Stimulated activated naive B cell treated with anti-CD40 and anti-IgM and Interleukin-4, amounts not matched to agents 10 μg/mL and 1 μg/mL and 100 μg/mL, for 72 hours (primary cell): Measurements from ENCODE around the gene HLTF.
A peak's percentile ranks its signal among the peaks of the same experiment; 100 is the strongest.

Source experiments
- ATAC-seq, 2 donors: fragments of 150-1000 bp; cut with Tn5 transposase; replicated peaks; 2 replicates each; pipeline ENCODE4 v1.10.0; 2021; ENCODE audit warnings: moderate library complexity in 1 of 2
- DNase-seq: peaks from one replicate; pipeline ENCODE4 v3.0.0; 2021
- H3K27ac Mint-ChIP-seq: one replicate; pipeline ENCODE4 v1.8.0; 2022; ENCODE audit warnings: mild to moderate bottlenecking, mixed read lengths
- H3K27me3 Mint-ChIP-seq, 2 donors: one replicate each; pipeline ENCODE4 v1.8.0; 2022; ENCODE audit warnings: mixed read lengths in 2 of 2
- H3K36me3 Mint-ChIP-seq, 2 donors: one replicate each; pipeline ENCODE4 v1.8.0; 2022; ENCODE audit warnings: mixed read lengths in 2 of 2, mild to moderate bottlenecking in 1 of 2
- H3K4me1 Mint-ChIP-seq, 2 donors: one replicate each; pipeline ENCODE4 v1.8.0; 2022; ENCODE audit warnings: mixed read lengths in 2 of 2, mild to moderate bottlenecking in 1 of 2
- H3K4me3 Mint-ChIP-seq, 2 donors: one replicate each; pipeline ENCODE4 v1.8.0; 2022; ENCODE audit warnings: mild to moderate bottlenecking in 2 of 2, mixed read lengths in 2 of 2, moderate library complexity in 1 of 2
- H3K9me3 Mint-ChIP-seq, 2 donors: one replicate each; pipeline ENCODE4 v1.8.0; 2022; ENCODE audit warnings: mixed read lengths in 2 of 2, mild to moderate bottlenecking in 1 of 2

The HLTF gene, protein sequence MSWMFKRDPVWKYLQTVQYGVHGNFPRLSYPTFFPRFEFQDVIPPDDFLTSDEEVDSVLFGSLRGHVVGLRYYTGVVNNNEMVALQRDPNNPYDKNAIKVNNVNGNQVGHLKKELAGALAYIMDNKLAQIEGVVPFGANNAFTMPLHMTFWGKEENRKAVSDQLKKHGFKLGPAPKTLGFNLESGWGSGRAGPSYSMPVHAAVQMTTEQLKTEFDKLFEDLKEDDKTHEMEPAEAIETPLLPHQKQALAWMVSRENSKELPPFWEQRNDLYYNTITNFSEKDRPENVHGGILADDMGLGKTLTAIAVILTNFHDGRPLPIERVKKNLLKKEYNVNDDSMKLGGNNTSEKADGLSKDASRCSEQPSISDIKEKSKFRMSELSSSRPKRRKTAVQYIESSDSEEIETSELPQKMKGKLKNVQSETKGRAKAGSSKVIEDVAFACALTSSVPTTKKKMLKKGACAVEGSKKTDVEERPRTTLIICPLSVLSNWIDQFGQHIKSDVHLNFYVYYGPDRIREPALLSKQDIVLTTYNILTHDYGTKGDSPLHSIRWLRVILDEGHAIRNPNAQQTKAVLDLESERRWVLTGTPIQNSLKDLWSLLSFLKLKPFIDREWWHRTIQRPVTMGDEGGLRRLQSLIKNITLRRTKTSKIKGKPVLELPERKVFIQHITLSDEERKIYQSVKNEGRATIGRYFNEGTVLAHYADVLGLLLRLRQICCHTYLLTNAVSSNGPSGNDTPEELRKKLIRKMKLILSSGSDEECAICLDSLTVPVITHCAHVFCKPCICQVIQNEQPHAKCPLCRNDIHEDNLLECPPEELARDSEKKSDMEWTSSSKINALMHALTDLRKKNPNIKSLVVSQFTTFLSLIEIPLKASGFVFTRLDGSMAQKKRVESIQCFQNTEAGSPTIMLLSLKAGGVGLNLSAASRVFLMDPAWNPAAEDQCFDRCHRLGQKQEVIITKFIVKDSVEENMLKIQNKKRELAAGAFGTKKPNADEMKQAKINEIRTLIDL

DNA sequence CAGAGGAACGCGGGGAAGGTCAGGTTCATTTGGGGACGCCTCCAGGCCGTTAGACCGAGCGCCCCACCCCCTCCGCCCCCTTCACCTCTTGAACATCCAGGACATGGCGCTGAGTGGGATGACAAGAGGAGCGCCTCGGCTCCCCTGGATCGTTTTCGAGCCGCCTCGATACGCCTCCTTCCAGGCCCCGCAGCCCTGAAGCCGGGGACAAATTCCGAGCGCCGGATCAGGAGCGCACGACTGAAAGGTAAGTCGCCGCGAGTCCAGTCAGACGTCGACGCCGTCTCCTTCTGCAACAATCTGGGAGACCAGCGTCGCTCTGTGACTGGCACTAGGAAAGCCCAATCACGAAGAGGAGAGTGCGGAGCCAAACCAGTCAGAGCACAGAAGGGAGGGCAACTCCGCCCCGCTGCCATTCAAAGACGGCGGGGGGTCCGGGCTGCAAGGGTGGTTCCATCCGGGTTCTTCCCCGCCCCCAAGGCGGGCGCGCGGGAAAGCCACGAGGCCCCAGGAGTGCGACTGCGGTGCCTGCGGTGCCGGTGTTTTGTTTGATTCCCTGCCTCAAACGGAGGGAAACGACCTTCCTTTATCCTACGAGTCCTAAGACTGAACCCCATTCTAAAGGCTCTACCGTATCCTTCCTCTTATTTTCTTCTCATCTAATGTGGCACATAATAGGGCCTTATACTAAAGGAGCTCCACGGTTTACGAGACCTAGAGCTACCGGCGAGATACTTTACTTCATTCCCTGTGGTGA is at the start of gene HLTF:
Gene HLTF (minus strand): TSS at position 302 of the 757 bp plus-strand sequence. CDS start 197 bp downstream, at position 105.
- peaks cover 15 to 30% of the 10 kb centered on the region in 2 donors for H3K4me1 Mint-ChIP-seq
- ATAC-seq (peak; percentile 99), DNase-seq (peak; percentile 91)
- H3K4me3 Mint-ChIP-seq: peak within 1 kb of the TSS; percentile 93 to 98
- no peaks in the 10 kb centered on the region for H3K27me3 Mint-ChIP-seq
- H3K27ac Mint-ChIP-seq: peak within 1 kb of the TSS; percentile 89
- peaks cover 4 to 5% of the 10 kb centered on the region in 2 donors for H3K36me3 Mint-ChIP-seq
- no peaks in the 10 kb centered on the region for H3K9me3 Mint-ChIP-seq

DNA sequence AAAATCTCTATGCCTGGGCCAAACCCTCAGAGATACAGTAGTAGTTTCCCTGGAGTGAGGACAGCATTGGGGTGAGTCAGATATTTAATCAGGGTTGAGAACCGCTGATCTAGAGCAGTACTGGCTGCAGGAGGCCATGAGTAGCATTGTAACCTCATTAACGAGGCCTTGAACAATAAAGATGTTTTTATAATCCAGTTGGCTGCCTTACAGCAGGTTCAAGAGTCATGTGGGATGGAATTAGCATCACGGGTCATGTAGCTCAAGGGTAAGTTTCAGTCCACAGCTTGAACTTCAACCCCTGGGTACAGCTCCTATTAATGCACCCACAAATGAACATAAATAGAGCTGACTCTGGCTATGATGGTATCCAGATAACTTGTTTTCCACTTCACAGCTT is 48.2 kb upstream of the HLTF start:
- no peak overlapping the region for H3K4me3 Mint-ChIP-seq
- H3K27me3 Mint-ChIP-seq: no peaks in the 10 kb centered on the region
- H3K4me1 Mint-ChIP-seq: peaks cover 35 to 68% of the 10 kb centered on the region in 2 donors
- no peak for ATAC-seq
- no peak for DNase-seq
- H3K36me3 Mint-ChIP-seq: peaks cover 20 to 30% of the 10 kb centered on the region in 2 donors
- H3K27ac Mint-ChIP-seq: no peak overlapping the region
- no peaks in the 10 kb centered on the region for H3K9me3 Mint-ChIP-seq

DNA sequence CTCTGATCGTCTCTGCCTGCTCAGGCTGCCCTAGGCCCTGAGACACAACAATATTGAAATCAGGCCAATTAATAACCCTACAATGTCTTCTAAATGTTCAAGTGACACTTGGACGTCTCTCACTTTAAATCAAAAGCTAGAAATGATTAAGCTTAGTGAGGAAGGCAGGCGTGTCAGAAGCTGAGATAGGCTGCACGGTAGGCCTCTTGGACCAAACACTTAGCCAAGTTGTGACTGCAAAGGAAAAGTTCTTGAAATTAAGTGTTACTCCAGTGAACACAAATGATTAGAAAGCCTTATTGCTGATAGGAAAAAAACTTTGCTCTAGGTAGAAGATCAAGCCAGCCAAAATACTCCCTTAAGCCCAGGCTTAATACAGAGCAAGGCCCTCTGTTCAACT is 45.3 kb upstream of the HLTF start:
- no peak for DNase-seq
- Mint-ChIP-seq H3K27me3 (no peaks in the 10 kb centered on the region), H3K4me3 (peak overlapping the region; percentile 71 to 96), H3K27ac (no peak overlapping the region), H3K36me3 (peaks cover 20 to 30% of the 10 kb centered on the region in 2 donors), H3K4me1 (peaks cover 38 to 61% of the 10 kb centered on the region in 2 donors), H3K9me3 (no peaks in the 10 kb centered on the region)
- no peak for ATAC-seq

DNA sequence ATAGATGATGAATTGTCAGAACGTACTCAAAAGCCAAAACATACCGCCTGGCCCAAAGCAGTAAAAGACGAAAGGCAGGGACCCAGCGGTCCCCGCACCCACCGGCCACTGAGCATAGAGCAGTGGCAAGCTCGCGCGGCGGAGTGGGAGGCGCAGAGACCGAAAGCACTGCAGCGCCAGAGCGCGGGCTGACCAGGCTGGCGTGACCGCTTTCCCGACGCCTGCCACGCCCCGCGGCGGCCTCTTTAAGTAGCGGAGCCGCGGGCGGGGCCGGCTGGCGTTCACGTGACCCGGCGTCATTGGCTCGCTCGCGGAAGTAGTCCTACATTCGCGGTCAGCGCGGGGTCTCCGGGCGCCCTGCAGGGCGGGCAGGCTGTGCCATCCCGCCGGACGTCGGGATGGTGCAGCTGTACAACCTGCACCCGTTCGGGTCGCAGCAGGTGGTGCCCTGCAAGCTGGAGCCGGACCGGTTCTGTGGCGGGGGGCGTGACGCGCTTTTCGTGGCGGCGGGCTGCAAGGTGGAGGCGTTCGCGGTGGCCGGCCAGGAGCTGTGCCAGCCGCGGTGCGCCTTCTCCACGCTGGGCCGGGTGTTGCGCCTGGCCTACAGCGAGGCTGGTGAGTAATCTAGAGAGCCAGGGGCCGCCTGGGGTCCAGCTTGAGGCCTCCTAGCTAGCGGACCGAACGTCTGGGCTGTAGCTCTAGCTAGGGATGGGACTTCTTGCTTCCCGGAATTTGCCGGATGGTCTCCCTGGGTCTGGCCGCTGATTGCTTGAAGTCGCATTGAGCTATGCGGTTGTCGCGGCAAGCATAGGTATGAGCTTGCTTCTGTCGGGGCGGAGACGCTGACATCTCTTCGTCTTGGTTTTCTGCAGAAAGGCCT is 43.2 kb upstream of the HLTF start, which contains the start of gene HPS3:
Gene HPS3 (plus strand): TSS at position 313 of the 880 bp plus-strand sequence. CDS start 86 bp downstream, at position 399.
- DNase-seq: peak; percentile 84
- H3K36me3 Mint-ChIP-seq: peaks cover 11 to 15% of the 10 kb centered on the region in 2 donors
- peak within 1 kb of the TSS; percentile 81 for H3K27ac Mint-ChIP-seq
- peaks cover 0 to 5% of the 10 kb centered on the region in 2 donors for H3K27me3 Mint-ChIP-seq
- no peaks in the 10 kb centered on the region for H3K9me3 Mint-ChIP-seq
- ATAC-seq: peak; percentile 92 to 95
- peaks cover 34 to 44% of the 10 kb centered on the region in 2 donors for H3K4me1 Mint-ChIP-seq
- peak within 1 kb of the TSS; percentile 88 to 96 for H3K4me3 Mint-ChIP-seq

DNA sequence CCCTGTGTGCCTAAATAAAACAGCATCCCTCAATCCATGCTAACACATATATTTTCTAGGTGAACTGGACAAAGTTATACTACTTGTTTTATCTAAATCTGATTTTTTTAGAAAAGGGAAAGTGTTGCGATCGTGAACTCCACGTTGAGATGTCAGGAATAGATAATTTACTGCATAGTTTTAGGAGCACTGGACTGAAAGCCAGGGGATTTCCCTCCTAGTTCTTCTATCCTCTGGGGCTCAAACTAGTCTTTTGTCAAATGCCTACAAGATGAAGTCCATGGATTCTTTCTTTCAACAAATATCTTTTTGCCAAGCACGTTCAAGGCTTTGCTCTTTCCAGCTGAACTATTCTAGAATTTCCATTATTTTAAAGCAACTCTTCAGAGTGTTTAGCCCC is 42.5 kb upstream of the HLTF start:
- Mint-ChIP-seq H3K4me3 (peak overlapping the region; percentile 88 to 96), H3K27me3 (peaks cover 5 to 9% of the 10 kb centered on the region in 2 donors), H3K36me3 (peaks cover 9 to 11% of the 10 kb centered on the region in 2 donors), H3K4me1 (peaks cover 28 to 37% of the 10 kb centered on the region in 2 donors), H3K9me3 (no peaks in the 10 kb centered on the region), H3K27ac (peak overlapping the region; percentile 81)
- no peak for DNase-seq
- peak; percentile 19 to 24 for ATAC-seq

DNA sequence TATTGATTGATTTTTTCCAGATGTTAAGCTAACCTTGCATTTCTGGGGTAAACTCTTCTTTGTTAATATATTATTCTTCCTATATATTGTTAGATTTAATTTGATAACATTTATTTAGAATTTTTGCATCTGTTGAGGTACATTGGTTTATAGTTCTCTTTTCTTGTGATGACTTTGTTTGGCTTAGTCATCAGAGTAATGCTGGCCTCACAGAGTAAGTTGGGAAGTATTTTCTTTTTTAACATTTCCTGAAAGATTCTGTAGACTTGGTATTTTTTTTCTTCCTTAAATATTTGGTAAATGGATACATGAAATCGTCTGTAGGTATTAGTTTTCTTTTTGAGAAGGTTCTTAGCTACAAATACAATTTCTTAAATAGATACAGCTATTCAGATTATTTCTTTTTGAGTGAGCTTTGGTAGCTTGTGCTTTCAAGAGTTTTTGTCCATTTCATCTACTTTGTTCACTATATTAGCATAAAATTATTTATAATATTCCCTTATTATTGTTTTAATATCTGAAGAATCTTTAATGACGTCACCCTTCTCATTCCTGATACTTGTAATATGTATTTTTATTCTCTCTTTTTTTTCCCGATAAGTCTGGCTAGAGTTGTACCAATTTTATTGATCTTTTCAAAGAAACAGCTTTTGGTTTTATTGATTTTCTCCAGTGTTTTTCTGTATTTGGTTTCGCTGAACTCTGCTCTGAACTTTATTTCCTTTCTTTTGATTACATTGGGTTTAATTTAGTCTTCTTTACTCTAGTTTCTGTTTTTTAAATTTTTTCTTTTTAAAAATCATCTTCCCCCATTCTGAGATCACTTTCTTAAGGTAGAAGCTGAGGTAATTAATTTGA is 36.6 kb upstream of the HLTF start:
- Mint-ChIP-seq H3K27me3 (peaks cover 5 to 9% of the 10 kb centered on the region in 2 donors), H3K4me1 (peaks cover 5 to 6% of the 10 kb centered on the region in 2 donors), H3K36me3 (no peaks in the 10 kb centered on the region), H3K4me3 (no peak overlapping the region), H3K27ac (no peak overlapping the region), H3K9me3 (no peaks in the 10 kb centered on the region)
- ATAC-seq (no peak), DNase-seq (no peak)

DNA sequence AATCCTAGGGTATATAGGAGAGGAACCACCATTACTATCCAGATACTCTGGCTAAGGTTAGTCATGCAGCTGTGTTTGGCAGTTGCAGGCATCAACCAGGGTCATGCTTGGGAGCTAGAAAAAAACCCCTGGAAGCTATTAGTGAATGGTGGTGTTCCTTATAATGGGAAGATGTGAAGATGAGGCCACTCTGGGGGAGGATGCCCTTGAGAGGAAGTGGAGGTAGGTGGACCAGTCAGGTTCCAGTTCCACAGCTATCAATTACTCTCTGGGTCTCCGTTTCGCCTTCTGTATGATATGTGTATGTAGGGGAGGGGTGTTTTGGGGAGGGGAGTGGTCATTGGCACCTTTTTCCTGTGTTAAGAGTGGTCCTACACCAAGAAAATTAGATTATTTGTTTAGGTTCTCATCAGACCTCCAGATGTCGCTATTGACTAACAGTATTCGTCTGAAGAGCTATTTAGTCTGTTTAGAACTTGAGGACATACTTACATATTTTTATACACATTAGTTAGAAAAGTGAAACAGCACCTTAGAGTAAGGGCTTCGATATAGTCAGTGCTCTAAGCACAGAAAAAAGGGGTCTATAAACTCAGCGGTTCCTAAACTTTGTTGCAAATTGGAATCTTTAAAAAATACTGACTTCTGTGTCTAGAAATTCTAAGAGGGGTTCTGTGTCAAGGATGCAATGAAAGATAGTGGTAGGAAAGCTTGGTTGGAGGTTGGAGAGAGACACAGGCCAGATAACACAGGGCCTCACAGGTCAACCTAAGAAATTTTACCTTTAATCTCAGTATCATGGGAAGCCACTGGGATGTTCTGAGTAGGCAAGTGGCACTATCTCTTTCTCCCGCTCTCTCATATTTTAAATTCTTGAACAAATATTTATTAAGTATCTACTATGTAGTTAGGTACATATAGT is 34.0 kb upstream of the HLTF start:
- no peak overlapping the region for H3K27ac Mint-ChIP-seq
- no peak overlapping the region for H3K4me3 Mint-ChIP-seq
- H3K27me3 Mint-ChIP-seq: peaks cover 3 to 5% of the 10 kb centered on the region in 2 donors
- ATAC-seq (peak; percentile 82 to 87), DNase-seq (no peak)
- peaks cover 4 to 5% of the 10 kb centered on the region in 2 donors for H3K4me1 Mint-ChIP-seq
- no peaks in the 10 kb centered on the region for H3K36me3 Mint-ChIP-seq
- H3K9me3 Mint-ChIP-seq: no peaks in the 10 kb centered on the region

DNA sequence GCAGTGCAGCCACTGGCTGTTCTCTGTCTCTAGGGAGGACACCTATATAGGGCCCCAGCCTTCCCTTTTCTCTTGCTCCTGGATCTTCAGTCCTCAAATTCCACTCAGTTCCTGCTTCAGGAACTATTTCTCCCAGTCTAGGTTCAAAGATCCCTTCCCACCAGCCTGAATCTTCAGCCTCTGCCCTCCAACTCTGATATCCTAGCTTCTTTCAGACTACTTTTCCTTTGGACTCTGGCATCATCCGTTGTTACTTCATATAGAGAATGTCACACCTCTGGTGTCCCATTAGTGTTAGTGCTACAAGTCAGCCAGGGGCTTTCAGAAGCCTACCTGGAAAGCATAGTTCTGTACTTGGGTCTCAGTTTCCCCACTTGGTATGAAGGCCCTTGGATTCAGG is 33.1 kb upstream of the HLTF start:
- H3K36me3 Mint-ChIP-seq: no peaks in the 10 kb centered on the region
- no peak overlapping the region for H3K4me3 Mint-ChIP-seq
- ATAC-seq (no peak), DNase-seq (no peak)
- H3K4me1 Mint-ChIP-seq: peaks cover 4 to 5% of the 10 kb centered on the region in 2 donors
- H3K27ac Mint-ChIP-seq: no peak overlapping the region
- H3K9me3 Mint-ChIP-seq: no peaks in the 10 kb centered on the region
- H3K27me3 Mint-ChIP-seq: peaks cover 3 to 5% of the 10 kb centered on the region in 2 donors

DNA sequence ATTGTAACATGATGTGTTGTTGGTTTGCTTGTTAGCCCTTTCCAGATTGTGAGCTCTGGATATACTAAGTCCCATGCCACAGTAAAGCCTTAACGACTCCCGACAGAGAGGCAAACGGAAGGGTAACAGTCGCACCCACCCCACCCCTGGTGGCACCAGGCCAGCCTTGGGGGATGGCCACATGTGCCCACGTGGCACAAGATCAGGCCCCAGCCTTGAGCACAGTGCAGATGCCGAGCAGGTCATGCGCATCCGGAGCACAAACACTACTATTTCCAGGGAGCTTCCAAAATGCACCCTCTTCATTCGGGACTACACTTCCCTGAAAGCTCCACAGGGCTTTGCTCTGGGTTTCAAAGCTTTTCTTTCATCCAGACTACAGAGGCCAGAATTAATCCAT is 32.4 kb upstream of the HLTF start:
- H3K27me3 Mint-ChIP-seq: no peaks in the 10 kb centered on the region
- H3K36me3 Mint-ChIP-seq: no peaks in the 10 kb centered on the region
- H3K27ac Mint-ChIP-seq: no peak overlapping the region
- ATAC-seq (no peak), DNase-seq (no peak)
- H3K4me1 Mint-ChIP-seq: peaks cover 4 to 5% of the 10 kb centered on the region in 2 donors
- no peaks in the 10 kb centered on the region for H3K9me3 Mint-ChIP-seq
- H3K4me3 Mint-ChIP-seq: no peak overlapping the region

DNA sequence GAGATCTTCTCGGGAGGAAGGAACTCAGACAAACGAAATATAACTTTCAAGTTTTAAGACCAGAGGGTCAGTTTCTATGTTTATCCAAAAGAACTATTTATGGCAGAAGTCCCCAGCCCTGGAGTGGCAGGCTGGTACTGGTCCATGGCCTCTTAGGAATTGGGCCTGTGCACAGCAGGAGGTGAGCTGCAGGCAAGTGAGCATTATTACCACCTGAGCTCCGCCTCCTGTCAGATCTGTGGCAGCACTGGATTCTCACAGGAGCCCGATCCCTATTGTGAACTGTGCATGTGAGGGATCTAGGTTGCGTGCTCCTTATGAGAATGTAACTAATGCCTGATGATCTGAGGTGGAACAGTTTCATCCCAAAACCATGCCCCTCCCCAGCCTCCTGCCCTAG is 28.8 kb upstream of the HLTF start:
- peaks cover 0 to 2% of the 10 kb centered on the region in 2 donors for H3K4me1 Mint-ChIP-seq

DNA sequence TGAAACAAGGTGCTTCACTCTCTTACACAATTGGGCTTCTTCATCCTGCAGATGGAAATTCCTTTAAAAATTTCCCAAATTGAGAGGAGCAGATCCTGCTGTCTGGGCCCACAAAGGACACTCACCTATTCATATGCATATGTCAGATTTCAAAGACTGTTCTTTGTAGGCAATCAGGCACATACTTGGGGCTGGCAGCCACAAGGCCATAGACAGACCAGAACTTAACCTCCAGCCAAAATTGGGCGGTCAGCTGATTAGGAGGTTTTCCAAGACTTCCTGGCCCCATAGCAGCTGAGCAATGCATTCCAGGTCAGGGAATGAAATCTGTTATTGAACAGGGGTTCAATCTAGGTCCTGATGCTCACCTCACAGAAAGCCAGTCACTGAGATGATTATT is 28.1 kb upstream of the HLTF start:
- no peak overlapping the region for H3K4me3 Mint-ChIP-seq
- H3K4me1 Mint-ChIP-seq: no peaks in the 10 kb centered on the region
- no peak overlapping the region for H3K27ac Mint-ChIP-seq
- no peaks in the 10 kb centered on the region for H3K36me3 Mint-ChIP-seq
- no peak for DNase-seq
- peaks cover 0 to 2% of the 10 kb centered on the region in 2 donors for H3K9me3 Mint-ChIP-seq
- no peak for ATAC-seq
- peaks cover 0 to 4% of the 10 kb centered on the region in 2 donors for H3K27me3 Mint-ChIP-seq

More for the DNA sequence above, 28.8 kb upstream of the HLTF start:
- Mint-ChIP-seq H3K9me3 (no peaks in the 10 kb centered on the region), H3K27me3 (peaks cover 0 to 3% of the 10 kb centered on the region in 2 donors), H3K36me3 (no peaks in the 10 kb centered on the region), H3K27ac (no peak overlapping the region), H3K4me3 (no peak overlapping the region)
- ATAC-seq (no peak), DNase-seq (no peak)
